T-helper 2 cell treated with Interferon-gamma antibody and Interleukin-4, amounts not matched to agents 100 ng/mL and 5 ng/mL, for 36 hours (primary cell): ENCODE results near the gene EFNA1. TPM values are rescaled to one million over a fixed set of nuclear protein-coding genes. Genes with fewer than 3 reads are reported as not detected.
"Not testable (repeated sequence)": the region's sequence is repeated elsewhere in the genome, so short reads cannot be mapped to it uniquely, and the experiment has no call there.

Experiments used
- intact Hi-C: fragments of 100-400 bp; cut with micrococcal nuclease; formaldehyde crosslinking; loops from one replicate; pipeline ENCODE4 v1.15.1; 2023
- total RNA-seq: library from RNA; stranded (reverse); gene quantifications from 2 replicates; pipeline ENCODE4 v1.2.3, GENCODE V29; 2022

EFNA1 gene
- total RNA-seq, 1 donor from 2014 or later: not detected

DNA sequence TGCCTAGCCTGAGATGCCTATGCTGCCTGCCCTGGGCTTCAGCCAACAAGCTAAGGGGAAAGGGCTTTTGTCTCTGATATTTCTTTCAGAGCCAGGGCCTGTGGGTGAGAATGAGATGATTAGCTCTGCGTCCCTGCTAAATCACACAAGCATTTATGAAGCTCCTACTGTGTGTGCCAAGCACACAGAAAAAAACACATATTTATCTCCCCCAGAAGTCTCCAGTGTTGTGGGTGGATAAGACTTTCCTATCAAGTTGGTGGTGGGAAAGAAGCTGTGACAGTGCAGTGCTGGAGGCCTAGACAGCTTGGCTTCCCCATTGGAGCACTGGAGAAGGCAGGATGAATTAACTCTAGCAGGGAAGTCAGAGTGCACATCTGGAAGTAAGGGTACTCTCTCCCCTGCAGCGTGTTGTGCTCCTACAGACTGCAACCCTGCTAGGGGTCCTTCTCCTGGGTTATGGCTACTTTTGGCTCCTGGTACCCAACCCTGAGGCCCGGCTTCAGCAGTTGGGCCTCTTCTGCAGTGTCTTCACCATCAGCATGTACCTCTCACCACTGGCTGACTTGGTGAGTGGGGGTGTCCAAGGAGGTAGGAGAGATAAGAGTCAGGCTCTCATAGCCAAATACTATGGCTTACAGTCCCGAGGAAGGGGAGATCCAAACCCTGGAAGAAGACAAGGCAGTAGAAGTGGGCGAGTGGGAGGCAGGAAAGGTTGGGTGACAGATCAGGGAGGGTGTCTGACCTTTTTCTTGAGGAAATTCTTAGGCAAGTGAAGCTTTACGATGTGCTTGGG lies 9.7 kb downstream of the EFNA1 start:
- intact Hi-C loops: no loop called here

GRCh38 chr1:155139895-155140629 lies 12.4 kb downstream of the EFNA1 start, which contains the start of gene DPM3:
Gene DPM3 (minus strand): TSS chr1:155140531. CDS start chr1:155140240, 291 bp downstream.
- intact Hi-C loops: no loop called here

DNA sequence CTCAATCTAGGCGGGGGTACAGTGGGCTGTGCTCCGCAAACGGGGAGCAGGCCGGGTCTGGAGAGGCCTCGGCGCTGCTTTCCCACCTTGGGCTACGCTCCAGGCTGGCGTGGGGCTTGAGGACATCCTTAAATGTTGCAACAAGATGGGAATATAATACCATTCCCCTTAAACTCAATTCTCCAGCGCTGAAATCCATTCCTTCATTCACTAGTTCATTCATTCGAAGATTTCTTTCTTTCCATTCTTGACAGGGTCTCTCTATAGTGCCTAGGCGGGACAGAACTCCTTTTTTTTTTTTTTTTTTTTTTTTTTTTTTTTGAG lies 12.9 kb downstream of the EFNA1 start:
- intact Hi-C loops: no loop called here

- intact Hi-C loops: no loop called here
These were observed 14.1 kb downstream of the EFNA1 start for GRCh38 chr1:155141749-155142148.

- intact Hi-C loops: no loop called here
These were observed 17.8 kb downstream of the EFNA1 start for GRCh38 chr1:155145491-155145890.

GRCh38 chr1:155155996-155156643 lies 28.4 kb downstream of the EFNA1 start:
- intact Hi-C loops: not testable (repeated sequence)

DNA sequence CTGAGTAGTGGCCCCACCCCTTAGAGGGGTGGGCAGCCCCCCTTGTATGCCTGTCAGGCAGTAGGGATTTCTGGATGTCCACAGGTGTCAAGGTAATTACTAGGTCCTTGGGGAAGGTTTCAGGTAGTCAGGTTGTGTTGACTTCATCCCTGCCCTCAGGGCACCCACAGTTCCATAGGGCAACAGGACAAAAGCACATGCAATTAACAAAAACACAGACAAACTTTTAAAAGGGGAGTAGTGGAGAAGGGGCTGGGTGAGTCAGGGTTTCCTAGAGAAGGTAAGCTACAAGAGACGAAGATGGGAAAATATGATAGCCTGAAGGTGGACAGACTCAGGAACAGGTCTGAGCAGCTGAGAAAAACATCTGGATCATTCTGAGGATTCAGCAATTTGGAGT lies 31.3 kb downstream of the EFNA1 start:
- intact Hi-C loops: no loop called here

GRCh38 chr1:155160128-155160527 lies 32.5 kb downstream of the EFNA1 start:
- intact Hi-C loops: no loop called here

GRCh38 chr1:155162631-155163030 lies 35.0 kb downstream of the EFNA1 start:
- intact Hi-C loops: not testable (repeated sequence)

GRCh38 chr1:155163785-155164184 lies 36.1 kb downstream of the EFNA1 start:
- intact Hi-C loops: not testable (repeated sequence)

DNA sequence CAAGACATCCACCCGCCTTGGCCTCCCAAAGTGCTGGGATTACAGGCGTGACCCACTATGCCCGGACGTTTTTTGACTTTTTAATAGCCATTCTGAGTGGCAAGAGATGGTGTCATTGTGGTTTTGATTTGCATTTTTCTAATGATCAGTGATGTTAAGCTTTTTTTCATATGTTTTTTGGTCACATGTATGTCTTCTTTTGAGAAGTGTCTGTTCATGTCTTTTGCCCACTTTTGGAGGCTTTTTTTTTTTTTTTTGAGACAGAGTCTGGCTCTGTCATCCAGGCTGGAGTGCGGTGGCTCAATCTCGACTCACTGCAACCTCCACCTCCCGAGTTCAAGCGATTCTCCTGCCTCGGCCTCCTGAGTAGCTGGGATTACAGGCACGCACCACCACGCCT lies 36.9 kb downstream of the EFNA1 start:
- intact Hi-C loops: not testable (repeated sequence)

GRCh38 chr1:155166051-155166470 lies 38.4 kb downstream of the EFNA1 start:
- intact Hi-C loops: no loop called here

- intact Hi-C loops: loop anchor here (1.0 kb wide), 1 partner anchor 75 kb away; no protein-coding TSS in a partner anchor
These were observed 38.9 kb downstream of the EFNA1 start for GRCh38 chr1:155166471-155167165.

- intact Hi-C loops: loop anchor here (1.0 kb wide), 2 partner anchors 73 to 76 kb away; no protein-coding TSS in a partner anchor
These were observed 39.8 kb downstream of the EFNA1 start for GRCh38 chr1:155167166-155168104.

DNA sequence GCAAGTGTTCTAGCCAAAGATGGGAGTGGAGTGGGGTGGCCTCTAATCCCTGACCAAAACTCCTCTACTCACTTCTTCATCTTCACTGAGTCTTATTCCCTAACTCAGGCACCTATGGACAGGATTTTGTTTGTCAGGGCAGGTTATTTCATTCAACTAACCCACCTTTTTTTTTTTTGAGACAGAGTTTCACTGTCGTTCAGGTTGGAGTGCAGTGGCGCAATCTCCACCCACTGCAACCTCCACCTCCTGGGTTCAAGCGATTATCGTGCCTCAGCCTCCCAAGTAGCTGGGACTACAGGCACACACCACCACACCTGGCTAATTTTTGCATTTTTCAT lies 40.4 kb downstream of the EFNA1 start:
- intact Hi-C loops: loop anchor here (1.0 kb wide), 1 partner anchor 74 kb away; no protein-coding TSS in a partner anchor

- intact Hi-C loops: loop anchor here (1.0 kb wide), 1 partner anchor 74 kb away; no protein-coding TSS in a partner anchor
These were observed 41.0 kb downstream of the EFNA1 start for GRCh38 chr1:155168456-155169210.

GRCh38 chr1:155169541-155169940 lies 41.9 kb downstream of the EFNA1 start:
- intact Hi-C loops: no loop called here

DNA sequence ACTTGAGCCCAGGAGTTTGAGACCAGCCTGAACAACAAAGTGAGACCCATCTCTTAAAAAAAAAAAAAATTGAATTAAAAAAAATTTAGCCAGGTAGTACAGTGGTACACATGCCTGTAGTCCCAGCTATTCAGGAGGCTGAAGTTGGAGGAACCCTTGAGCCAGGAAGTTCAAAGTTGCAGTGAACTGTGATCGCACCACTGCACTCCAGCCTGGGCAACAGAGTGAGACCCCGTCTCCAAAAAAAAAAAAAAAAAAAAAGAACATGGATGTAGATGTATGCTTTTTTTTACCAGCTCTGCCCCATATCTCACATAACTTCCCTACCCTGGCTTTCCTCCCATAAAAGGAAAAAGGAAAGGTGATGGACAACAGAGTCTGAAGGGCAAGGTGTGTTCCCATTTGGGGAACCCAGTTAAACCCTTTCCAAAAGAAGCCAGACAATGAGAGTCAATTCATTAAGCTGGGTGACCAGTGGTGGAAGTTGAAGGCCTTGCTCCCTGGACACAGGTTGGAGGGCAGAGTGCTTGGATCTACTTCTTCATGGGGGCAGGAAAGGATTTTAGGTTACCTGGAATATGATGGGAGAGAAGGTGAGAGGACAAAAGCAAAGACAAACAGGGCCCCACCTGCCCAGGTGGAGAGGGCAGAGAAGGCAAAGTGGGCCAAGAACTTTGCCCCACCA lies 42.6 kb downstream of the EFNA1 start:
- intact Hi-C loops: loop anchor here (10.0 kb wide), 1 partner anchor 195 kb away; the partner anchor contains the start of genes CKS1B and SHC1

- intact Hi-C loops: loop anchor here (10.0 kb wide), 1 partner anchor 196 kb away; the partner anchor contains the start of genes CKS1B and SHC1
These were observed 43.1 kb downstream of the EFNA1 start for GRCh38 chr1:155170806-155171205.
